ENCODE measurements around the gene DSCAM.

- TF ChIP-seq CTCF (IDR thresholded peaks at IDR 0.05; ENCODE audit: insufficient read depth, low read length, poor library complexity, severe bottlenecking) (no peak), EZH2phosphoT487 (conservative IDR thresholded peaks at IDR 0.05; ENCODE audit: low read length) (no peak)
Measured at GRCh38 chr21:39979321-39979720, 867.6 kb downstream of the DSCAM start.

Data from SU-DHL-6 (cell line).